T-helper 2 cell treated with Interferon-gamma antibody and Interleukin-4, amounts not matched to agents 100 ng/mL and 5 ng/mL, for 36 hours (primary cell): Measurements from ENCODE around the gene NEURL3. TPM values are rescaled to one million over a fixed set of nuclear protein-coding genes. Genes with fewer than 3 reads are reported as not detected.

Source experiments
- total RNA-seq: library from RNA; stranded (reverse); gene quantifications from 2 replicates; pipeline ENCODE4 v1.2.3, GENCODE V29; 2022

Gene NEURL3
- total RNA-seq, 1 donor from 2014 or later = 0.16 TPM

Other genes with a start within 250 kb of the NEURL3 start
- 37.8 and 41.1 TPM in 2 replicates for gene TMEM127, start 239.4 kb downstream of the NEURL3 start, total RNA-seq
- gene CIAO1, start 239.1 kb downstream of the NEURL3 start, total RNA-seq = 67.7 and 71.4 TPM in 2 replicates
- gene SNRNP200, start 199.8 kb downstream of the NEURL3 start, total RNA-seq = 170 and 176 TPM in 2 replicates
- gene ITPRIPL1, start 180.0 kb downstream of the NEURL3 start, total RNA-seq = 34.2 and 35.8 TPM in 2 replicates
- gene NCAPH, start 169.6 kb downstream of the NEURL3 start, total RNA-seq = 69.4 and 72.0 TPM in 2 replicates
- gene ARID5A, start 31.4 kb upstream of the NEURL3 start, total RNA-seq = 53.6 and 56.7 TPM in 2 replicates
- gene KANSL3, start 133.0 kb upstream of the NEURL3 start, total RNA-seq = 56.1 and 56.5 TPM in 2 replicates
- not detected in 2 replicates for gene FER1L5, start 137.4 kb upstream of the NEURL3 start, total RNA-seq
- 7.0 and 10.5 TPM in 2 replicates for gene LMAN2L, start 234.7 kb upstream of the NEURL3 start, total RNA-seq